OCI-LY1 (cell line): ENCODE measurements around the gene BMP5.

Experiments used
- H2AFZ ChIP-seq: fragments of 200-600 bp; sonication (generic), shearing (Covaris generic); 2 replicates; pipeline ENCODE4 v1.6.0; 2014; ENCODE audit warnings: antibody characterized with exemption, mild to moderate bottlenecking, low read length
- H3F3A ChIP-seq: fragments of 200-600 bp; sonication (generic), shearing (Covaris generic); 2 replicates; pipeline ENCODE4 v1.6.0; 2014; ENCODE audit warnings: mild to moderate bottlenecking, antibody characterized with exemption, low read length, moderate library complexity; ENCODE audit not compliant: insufficient read depth
- H3K27ac ChIP-seq: fragments of 200-600 bp; sonication (generic); 2 replicates; pipeline ENCODE4 v1.5.1; 2014; ENCODE audit warnings: low read length, mixed run types, mild to moderate bottlenecking, low read depth; ENCODE audit not compliant: poor library complexity, severe bottlenecking
- H3K27me3 ChIP-seq: fragments of 200-600 bp; sonication (generic); 2 replicates; pipeline ENCODE4 v1.6.0; 2014; ENCODE audit warnings: antibody characterized with exemption, mild to moderate bottlenecking, low read length, moderate library complexity; ENCODE audit not compliant: insufficient read depth
- H3K36me3 ChIP-seq: fragments of 200-600 bp; sonication (generic); 2 replicates; pipeline ENCODE4 v1.6.1; 2014; ENCODE audit warnings: mild to moderate bottlenecking, antibody characterized with exemption, low read length, moderate library complexity, mixed read lengths; ENCODE audit not compliant: insufficient read depth
- H3K4me1 ChIP-seq: fragments of 200-600 bp; sonication (generic); 2 replicates; pipeline ENCODE4 v1.5.1; 2014; ENCODE audit warnings: mild to moderate bottlenecking, low read length, moderate library complexity; ENCODE audit not compliant: insufficient read depth, severe bottlenecking
- H3K4me2 ChIP-seq: fragments of 200-600 bp; sonication (generic), shearing (Covaris generic); 2 replicates; pipeline ENCODE4 v1.6.1; 2014; ENCODE audit warnings: low read length
- H3K4me3 ChIP-seq: fragments of 200-600 bp; sonication (generic); 2 replicates; pipeline ENCODE4 v1.5.1; 2014; ENCODE audit warnings: low read length, low read depth, mild to moderate bottlenecking, mixed read lengths; ENCODE audit not compliant: poor library complexity, severe bottlenecking
- H3K79me2 ChIP-seq: fragments of 200-600 bp; shearing (Covaris generic); 2 replicates; pipeline ENCODE4 v1.6.1; 2016; ENCODE audit warnings: mixed run types, low read length, mixed read lengths; ENCODE audit not compliant: insufficient read depth
- H3K9ac ChIP-seq: fragments of 200-600 bp; sonication (generic), shearing (Covaris generic); 2 replicates; pipeline ENCODE4 v1.6.1; 2014; ENCODE audit warnings: mild to moderate bottlenecking, low read length, mixed read lengths
- H3K9me2 ChIP-seq: fragments of 200-600 bp; sonication (generic), shearing (Covaris generic); 2 replicates; pipeline ENCODE4 v1.6.1; 2014; ENCODE audit warnings: low read depth, mild to moderate bottlenecking, low read length, mixed read lengths
- H3K9me3 ChIP-seq: fragments of 200-600 bp; shearing (Covaris generic); 2 replicates; pipeline ENCODE4 v1.6.1; 2014; ENCODE audit warnings: low read length, mixed read lengths
- H4K20me1 ChIP-seq: fragments of 200-600 bp; sonication (generic), shearing (Covaris generic); 2 replicates; pipeline ENCODE4 v1.6.0; 2016; ENCODE audit warnings: mild to moderate bottlenecking, low read length; ENCODE audit not compliant: insufficient read depth
- CTCF ChIP-seq: fragments of 200-600 bp; sonication (generic), shearing (Covaris generic); IDR thresholded peaks from 2 replicates; pipeline ENCODE4 v1.5.1; 2017; ENCODE audit warnings: mild to moderate bottlenecking, antibody characterized with exemption, low read length, moderate library complexity, mixed read lengths
- EZH2 ChIP-seq: fragments of 200-600 bp; sonication (generic), shearing (Covaris generic); IDR thresholded peaks from 2 replicates; pipeline ENCODE4 v1.8.0; 2017; ENCODE audit warnings: borderline replicate concordance, mixed run types, mild to moderate bottlenecking, antibody characterized with exemption, low read length, moderate library complexity, mixed read lengths

BMP5 gene

DNA sequence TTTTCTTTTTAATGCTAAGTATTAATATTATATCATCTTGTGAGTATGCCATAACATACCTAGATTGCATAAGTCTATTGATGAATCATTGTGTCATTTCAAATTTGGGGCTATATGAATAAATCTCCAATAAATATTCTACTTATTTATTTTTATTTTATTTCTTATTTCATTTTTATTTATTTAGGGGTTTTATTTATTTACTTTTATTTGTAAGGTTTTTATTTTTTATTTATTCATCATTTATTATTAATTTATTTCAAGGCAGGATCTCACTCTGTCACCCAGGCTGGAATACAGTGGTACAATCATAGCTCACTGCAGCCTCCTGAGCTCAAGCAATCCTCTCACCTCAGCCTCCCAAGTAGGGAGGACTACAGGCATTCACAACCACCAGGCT lies 36.3 kb downstream of the BMP5 start:
- TF ChIP-seq CTCF, result no peak
- TF ChIP-seq EZH2, result no peak
- H4K20me1 ChIP-seq, result no peaks in the 10 kb centered on the region

GRCh38 chr6:55836945-55837344 lies 38.4 kb downstream of the BMP5 start:
- no peak overlapping the region for H3K4me2 ChIP-seq
- no peaks in the 10 kb centered on the region for H4K20me1 ChIP-seq
- H2AFZ ChIP-seq, result no peak overlapping the region
- no peak overlapping the region for H3K27ac ChIP-seq
- H3K27me3 ChIP-seq, result no peaks in the 10 kb centered on the region
- no peaks in the 10 kb centered on the region for H3K9me3 ChIP-seq
- no peaks in the 10 kb centered on the region for H3K79me2 ChIP-seq
- no peak overlapping the region for H3K9ac ChIP-seq
- H3K9me2 ChIP-seq, result no peaks in the 10 kb centered on the region
- H3K4me1 ChIP-seq, result no peaks in the 10 kb centered on the region
- no peaks in the 10 kb centered on the region for H3K36me3 ChIP-seq
- H3F3A ChIP-seq, result no peaks in the 10 kb centered on the region
- H3K4me3 ChIP-seq, result no peak overlapping the region
- TF ChIP-seq CTCF (no peak), EZH2 (no peak)

More for the DNA sequence above, 36.3 kb downstream of the BMP5 start:
- Histone ChIP-seq H3K9ac (no peak overlapping the region), H3K36me3 (no peaks in the 10 kb centered on the region), H3K27me3 (no peaks in the 10 kb centered on the region), H3K4me2 (no peak overlapping the region), H3K4me1 (no peaks in the 10 kb centered on the region), H3K9me3 (no peaks in the 10 kb centered on the region), H3K27ac (no peak overlapping the region), H3K4me3 (no peak overlapping the region), H3F3A (no peaks in the 10 kb centered on the region), H2AFZ (no peak overlapping the region), H3K79me2 (no peaks in the 10 kb centered on the region), H3K9me2 (no peaks in the 10 kb centered on the region)

DNA sequence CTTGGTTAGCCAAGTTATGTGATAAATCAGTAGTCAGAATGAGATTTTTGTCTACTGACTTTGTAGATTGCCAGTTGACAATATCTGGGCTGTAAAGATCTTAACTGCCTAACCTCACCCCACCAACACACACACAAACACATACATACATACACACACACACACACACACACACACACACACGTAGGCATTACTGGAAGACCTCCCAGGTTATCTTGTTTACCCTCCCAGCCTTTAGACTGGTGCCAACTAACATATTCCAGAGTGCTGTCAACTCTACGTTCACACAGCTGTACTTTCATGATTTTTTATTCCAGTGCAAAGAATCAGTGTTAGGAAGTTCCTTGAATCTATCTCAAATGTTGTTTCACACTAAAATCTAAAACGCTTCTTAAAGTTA lies 38.9 kb downstream of the BMP5 start:
- no peak overlapping the region for H3K9ac ChIP-seq
- H3K36me3 ChIP-seq, result no peaks in the 10 kb centered on the region
- no peak overlapping the region for H3K4me3 ChIP-seq
- H4K20me1 ChIP-seq, result no peaks in the 10 kb centered on the region
- no peaks in the 10 kb centered on the region for H3K4me1 ChIP-seq
- no peaks in the 10 kb centered on the region for H3K9me3 ChIP-seq
- no peaks in the 10 kb centered on the region for H3K9me2 ChIP-seq
- H3K27ac ChIP-seq, result no peak overlapping the region
- H3K4me2 ChIP-seq, result no peak overlapping the region
- H3K27me3 ChIP-seq, result no peaks in the 10 kb centered on the region
- no peak overlapping the region for H2AFZ ChIP-seq
- no peak for TF ChIP-seq EZH2
- TF ChIP-seq CTCF, result no peak
- no peaks in the 10 kb centered on the region for H3F3A ChIP-seq
- no peaks in the 10 kb centered on the region for H3K79me2 ChIP-seq
